Smooth muscle cell (in vitro differentiated cells): ENCODE results near the gene TXNRD1. TPM values are rescaled to one million over a fixed set of nuclear protein-coding genes. Genes with fewer than 3 reads are reported as not detected.
A peak's percentile ranks its signal among the peaks of the same experiment; 100 is the strongest.

ENCODE experiments used
- DNase-seq: peaks from one replicate; lab custom pipeline; 2025; ENCODE audit not compliant: unreplicated experiment; lab: John Stamatoyannopoulos, UW
- H2AFZ ChIP-seq: fragments of 200-600 bp; sonication (generic); 2 replicates; pipeline ENCODE4 v1.6.0; 2016; ENCODE audit warnings: antibody characterized with exemption, low read depth, mild to moderate bottlenecking
- H3F3A ChIP-seq: fragments of 200-600 bp; sonication (generic); 2 replicates; pipeline ENCODE4 v1.6.0; 2017; ENCODE audit warnings: antibody characterized with exemption, low read depth
- H3K27ac ChIP-seq: fragments of 200-600 bp; sonication (generic); 2 replicates; pipeline ENCODE4 v1.5.1; 2016; ENCODE audit warnings: low read depth, mild to moderate bottlenecking
- H3K27me3 ChIP-seq: fragments of 200-600 bp; sonication (generic); 2 replicates; pipeline ENCODE4 v1.6.1; 2016; ENCODE audit warnings: low read depth, mild to moderate bottlenecking
- H3K36me3 ChIP-seq: fragments of 200-600 bp; sonication (generic); 2 replicates; pipeline ENCODE4 v1.5.1; 2016; ENCODE audit warnings: low read depth
- H3K4me1 ChIP-seq: fragments of 200-600 bp; sonication (generic); 2 replicates; pipeline ENCODE4 v1.5.1; 2016; ENCODE audit warnings: low read depth
- H3K4me2 ChIP-seq: fragments of 200-600 bp; sonication (generic); 2 replicates; pipeline ENCODE4 v1.6.0; 2016; ENCODE audit warnings: mild to moderate bottlenecking
- H3K4me3 ChIP-seq: fragments of 200-600 bp; sonication (generic); 2 replicates; pipeline ENCODE4 v1.5.1; 2016; ENCODE audit warnings: mild to moderate bottlenecking
- H3K79me2 ChIP-seq: fragments of 200-600 bp; sonication (generic); 2 replicates; pipeline ENCODE4 v1.6.0; 2016; ENCODE audit warnings: low read depth, mild to moderate bottlenecking
- H3K9ac ChIP-seq: fragments of 200-600 bp; sonication (generic); 2 replicates; pipeline ENCODE4 v1.6.0; 2016; ENCODE audit warnings: low read depth
- H3K9me3 ChIP-seq: fragments of 200-600 bp; sonication (generic); replicated peaks from 2 replicates; pipeline ENCODE4 v1.5.1; 2016; ENCODE audit warnings: low read depth
- H4K20me1 ChIP-seq: fragments of 200-600 bp; sonication (generic); 2 replicates; pipeline ENCODE4 v1.6.0; 2016; ENCODE audit warnings: low read depth
- CTCF ChIP-seq: fragments of 200-600 bp; sonication (generic); IDR thresholded peaks from 2 replicates; pipeline ENCODE4 v1.5.1; 2017; ENCODE audit warnings: borderline replicate concordance, mild to moderate bottlenecking, antibody characterized with exemption; ENCODE audit not compliant: insufficient read depth, poor library complexity, severe bottlenecking
- WGBS: methylation state at CpG from one replicate; pipeline ENCODE4 v1.1.7; 2016; ENCODE audit warnings: low lambda C conversion rate; 5-methylcytosine and 5-hydroxymethylcytosine counted together
- polyA plus RNA-seq: library from polyadenylated mRNA; unstranded; fragments of >200 nt; fragmentation: Nextera tagmentation; extraction: Ambion mirVana; gene quantifications from 2 replicates; pipeline ENCODE4 v1.2.1, GENCODE V29; 2016
- total RNA-seq: library from RNA; depleted of rRNA; stranded (reverse); fragments of >200 nt; gene quantifications from 2 replicates; pipeline ENCODE4 v1.2.3, GENCODE V29; 2014

The TXNRD1 gene
- total and polyA plus RNA-seq, 2 experiments from 2014 or later: 31.1 to 61.7 TPM

GRCh38 chr12:104218935-104219334 lies 3.4 kb downstream of the TXNRD1 start:
- DNase-seq: no peak
- 87% methylated on average over 1 of the region's 1 CpG for WGBS
- Histone ChIP-seq H3K4me1 (peaks cover 5% of the 10 kb centered on the region), H3F3A (no peaks in the 10 kb centered on the region), H3K4me2 (peak overlapping the region; percentile 68), H3K9me3 (no peaks in the 10 kb centered on the region), H3K79me2 (no peaks in the 10 kb centered on the region), H3K27ac (peak overlapping the region; percentile 88), H3K9ac (peak overlapping the region; percentile 53), H3K27me3 (no peaks in the 10 kb centered on the region), H3K36me3 (no peaks in the 10 kb centered on the region), H3K4me3 (no peak overlapping the region), H4K20me1 (no peaks in the 10 kb centered on the region), H2AFZ (no peak overlapping the region)
- TF ChIP-seq CTCF: no peak

GRCh38 chr12:104219361-104219892 lies 3.8 kb downstream of the TXNRD1 start:
- H4K20me1 ChIP-seq: no peaks in the 10 kb centered on the region
- 16% methylated on average over 4 of the region's 4 CpGs for WGBS
- peaks cover 5% of the 10 kb centered on the region for H3K4me1 ChIP-seq
- H2AFZ ChIP-seq: no peak overlapping the region
- H3K79me2 ChIP-seq: no peaks in the 10 kb centered on the region
- H3K4me2 ChIP-seq: peak overlapping the region; percentile 68
- H3F3A ChIP-seq: no peaks in the 10 kb centered on the region
- no peaks in the 10 kb centered on the region for H3K27me3 ChIP-seq
- peak overlapping the region; percentile 53 for H3K9ac ChIP-seq
- H3K27ac ChIP-seq: peak overlapping the region; percentile 88
- no peaks in the 10 kb centered on the region for H3K9me3 ChIP-seq
- no peak for DNase-seq
- no peak for TF ChIP-seq CTCF
- H3K36me3 ChIP-seq: no peaks in the 10 kb centered on the region
- H3K4me3 ChIP-seq: no peak overlapping the region

GRCh38 chr12:104219908-104220404 lies 4.4 kb downstream of the TXNRD1 start:
- Histone ChIP-seq H3K27ac (peak overlapping the region; percentile 88), H3K9ac (peak overlapping the region; percentile 53), H3K27me3 (no peaks in the 10 kb centered on the region), H3F3A (no peaks in the 10 kb centered on the region), H4K20me1 (no peaks in the 10 kb centered on the region), H3K79me2 (no peaks in the 10 kb centered on the region), H3K4me1 (peaks cover 5% of the 10 kb centered on the region), H3K9me3 (no peaks in the 10 kb centered on the region), H3K4me3 (no peak overlapping the region), H3K36me3 (no peaks in the 10 kb centered on the region), H2AFZ (no peak overlapping the region), H3K4me2 (peak overlapping the region; percentile 68)
- 30% methylated on average over 4 of the region's 4 CpGs for WGBS
- no peak for DNase-seq
- TF ChIP-seq CTCF: no peak

- H3K27ac ChIP-seq: no peak overlapping the region
- no peak for TF ChIP-seq CTCF
- no peak for DNase-seq
Measured at GRCh38 chr12:104220931-104221330, 5.4 kb downstream of the TXNRD1 start.

More at GRCh38 chr12:104220931-104221330, 5.4 kb downstream of the TXNRD1 start:
- H3K36me3 ChIP-seq: no peaks in the 10 kb centered on the region
- H2AFZ ChIP-seq: no peak overlapping the region
- H3K9ac ChIP-seq: no peak overlapping the region
- H3K27me3 ChIP-seq: no peaks in the 10 kb centered on the region
- no peaks in the 10 kb centered on the region for H3F3A ChIP-seq
- H3K9me3 ChIP-seq: no peaks in the 10 kb centered on the region
- H4K20me1 ChIP-seq: no peaks in the 10 kb centered on the region
- WGBS: 98% methylated on average over 6 of the region's 6 CpGs
- H3K4me1 ChIP-seq: peaks cover 5% of the 10 kb centered on the region
- H3K4me3 ChIP-seq: no peak overlapping the region
- H3K4me2 ChIP-seq: no peak overlapping the region
- H3K79me2 ChIP-seq: no peaks in the 10 kb centered on the region
